Measurements from ENCODE around the gene SCGB1D2. TPM values are rescaled to one million over a fixed set of nuclear protein-coding genes. Genes with fewer than 3 reads are reported as not detected.

Gene SCGB1D2
- total RNA-seq, 2 donors from 2014 or later = not detected

- H3K36me3 Mint-ChIP-seq (ENCODE audit: low read depth) = no peaks in the 10 kb centered on the region
- TF ChIP-seq, protein P1, sequence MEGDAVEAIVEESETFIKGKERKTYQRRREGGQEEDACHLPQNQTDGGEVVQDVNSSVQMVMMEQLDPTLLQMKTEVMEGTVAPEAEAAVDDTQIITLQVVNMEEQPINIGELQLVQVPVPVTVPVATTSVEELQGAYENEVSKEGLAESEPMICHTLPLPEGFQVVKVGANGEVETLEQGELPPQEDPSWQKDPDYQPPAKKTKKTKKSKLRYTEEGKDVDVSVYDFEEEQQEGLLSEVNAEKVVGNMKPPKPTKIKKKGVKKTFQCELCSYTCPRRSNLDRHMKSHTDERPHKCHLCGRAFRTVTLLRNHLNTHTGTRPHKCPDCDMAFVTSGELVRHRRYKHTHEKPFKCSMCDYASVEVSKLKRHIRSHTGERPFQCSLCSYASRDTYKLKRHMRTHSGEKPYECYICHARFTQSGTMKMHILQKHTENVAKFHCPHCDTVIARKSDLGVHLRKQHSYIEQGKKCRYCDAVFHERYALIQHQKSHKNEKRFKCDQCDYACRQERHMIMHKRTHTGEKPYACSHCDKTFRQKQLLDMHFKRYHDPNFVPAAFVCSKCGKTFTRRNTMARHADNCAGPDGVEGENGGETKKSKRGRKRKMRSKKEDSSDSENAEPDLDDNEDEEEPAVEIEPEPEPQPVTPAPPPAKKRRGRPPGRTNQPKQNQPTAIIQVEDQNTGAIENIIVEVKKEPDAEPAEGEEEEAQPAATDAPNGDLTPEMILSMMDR (conservative IDR thresholded peaks at IDR 0.05) = no peak
- H3K4me3 Mint-ChIP-seq = no peak overlapping the region
- no peaks in the 10 kb centered on the region for H3K36me3 ChIP-seq (ENCODE audit: control insufficient read depth, insufficient read depth, low read length)
- H3K27ac Mint-ChIP-seq = no peak overlapping the region
- H3K27ac ChIP-seq (ENCODE audit: low read depth, low read length) = no peak overlapping the region
- H3K4me3 ChIP-seq (ENCODE audit: low read length) = no peak overlapping the region
- no peaks in the 10 kb centered on the region for H3K9me3 Mint-ChIP-seq
- no peaks in the 10 kb centered on the region for H3K9me3 ChIP-seq (ENCODE audit: control insufficient read depth, low read length)
- 98 to 100% methylated on average over 1 to 4 of the region's 4 CpGs for WGBS, 2 experiments (ENCODE audit: insufficient coverage in 1 of 2, insufficient read length in 1 of 2)
- H3K27me3 Mint-ChIP-seq (ENCODE audit: insufficient read depth) = peaks cover 10% of the 10 kb centered on the region
- peaks cover 47% of the 10 kb centered on the region for H3K27me3 ChIP-seq (ENCODE audit: control insufficient read depth, insufficient read depth, low read length, poor library complexity, severe bottlenecking)
- H3K9ac ChIP-seq (ENCODE audit: extremely low read depth, low read length, poor library complexity, severe bottlenecking) = no peak overlapping the region
- DNase-seq = no peak
- H3K4me1 Mint-ChIP-seq = peaks cover 7% of the 10 kb centered on the region
- H3K4me1 ChIP-seq (ENCODE audit: control insufficient read depth, insufficient read depth, low read length) = no peaks in the 10 kb centered on the region
Observed at GRCh38 chr11:62238151-62238550, 3.9 kb upstream of the SCGB1D2 start.

GRCh38 chr11:62241095-62241494 is 944 bp upstream of the SCGB1D2 start:
- Mint-ChIP-seq H3K27ac (no peak overlapping the region), H3K9me3 (no peaks in the 10 kb centered on the region), H3K27me3 (ENCODE audit: insufficient read depth) (peaks cover 10% of the 10 kb centered on the region), H3K4me3 (no peak overlapping the region), H3K36me3 (ENCODE audit: low read depth) (no peaks in the 10 kb centered on the region), H3K4me1 (peaks cover 7% of the 10 kb centered on the region)
- 94 to 100% methylated on average over 1 to 2 of the region's 3 CpGs for WGBS, 2 experiments (ENCODE audit: insufficient coverage in 1 of 2, insufficient read length in 1 of 2)
- H3K9ac ChIP-seq (ENCODE audit: extremely low read depth, low read length, poor library complexity, severe bottlenecking) = no peak overlapping the region
- no peaks in the 10 kb centered on the region for H3K9me3 ChIP-seq (ENCODE audit: control insufficient read depth, low read length)
- H3K27me3 ChIP-seq (ENCODE audit: control insufficient read depth, insufficient read depth, low read length, poor library complexity, severe bottlenecking) = peaks cover 21% of the 10 kb centered on the region
- H3K27ac ChIP-seq (ENCODE audit: low read depth, low read length) = no peak overlapping the region
- no peaks in the 10 kb centered on the region for H3K4me1 ChIP-seq (ENCODE audit: control insufficient read depth, insufficient read depth, low read length)
- DNase-seq = no peak
- H3K36me3 ChIP-seq (ENCODE audit: control insufficient read depth, insufficient read depth, low read length) = no peaks in the 10 kb centered on the region
- H3K4me3 ChIP-seq (ENCODE audit: low read length) = no peak overlapping the region
- TF ChIP-seq, protein P1 (conservative IDR thresholded peaks at IDR 0.05) = no peak

- no peaks in the 10 kb centered on the region for H3K9me3 ChIP-seq (ENCODE audit: control insufficient read depth, low read length)
- Mint-ChIP-seq H3K27me3 (ENCODE audit: insufficient read depth) (no peaks in the 10 kb centered on the region), H3K9me3 (peaks cover 13% of the 10 kb centered on the region), H3K27ac (no peak overlapping the region), H3K4me3 (no peak overlapping the region), H3K4me1 (peaks cover 7% of the 10 kb centered on the region), H3K36me3 (ENCODE audit: low read depth) (no peaks in the 10 kb centered on the region)
- peak; percentile 92 for DNase-seq
- no peak overlapping the region for H3K4me3 ChIP-seq (ENCODE audit: low read length)
- H3K27ac ChIP-seq (ENCODE audit: low read depth, low read length) = no peak overlapping the region
- 31 to 45% methylated on average over 4 to 6 of the region's 6 CpGs for WGBS, 2 experiments (ENCODE audit: insufficient coverage in 1 of 2, insufficient read length in 1 of 2)
- H3K36me3 ChIP-seq (ENCODE audit: control insufficient read depth, insufficient read depth, low read length) = no peaks in the 10 kb centered on the region
- H3K27me3 ChIP-seq (ENCODE audit: control insufficient read depth, insufficient read depth, low read length, poor library complexity, severe bottlenecking) = no peaks in the 10 kb centered on the region
- H3K4me1 ChIP-seq (ENCODE audit: control insufficient read depth, insufficient read depth, low read length) = no peaks in the 10 kb centered on the region
- TF ChIP-seq, protein P1 (conservative IDR thresholded peaks at IDR 0.05) = peak; percentile 79
- no peak overlapping the region for H3K9ac ChIP-seq (ENCODE audit: extremely low read depth, low read length, poor library complexity, severe bottlenecking)
Observed at GRCh38 chr11:62245271-62245753, 3.3 kb downstream of the SCGB1D2 start.

Measured in endodermal cell (in vitro differentiated cells).